HL-60/S4 (cell line): ENCODE results near the gene KRTAP5-2.
"Not testable (repeated sequence)": the region's sequence is repeated elsewhere in the genome, so short reads cannot be mapped to it uniquely, and the experiment has no call there.

Experiments
- in situ Hi-C: fragments of 300-500 bp; cut with MboI; formaldehyde crosslinking; loops from 2 replicates; pipeline ENCODE4 v1.14.3; 2022; ENCODE audit warnings: low sequenced_read_pairs

The KRTAP5-2 gene

GRCh38 chr11:1628506-1629325 lies 30.6 kb upstream of the KRTAP5-2 start:
- in situ Hi-C loops, result no loop called here

GRCh38 chr11:1625541-1625940 lies 27.4 kb upstream of the KRTAP5-2 start:
- in situ Hi-C loops, result no loop called here

- in situ Hi-C loops, result no loop called here
Measured at GRCh38 chr11:1624621-1625020, 26.5 kb upstream of the KRTAP5-2 start.

GRCh38 chr11:1623716-1624115 lies 25.6 kb upstream of the KRTAP5-2 start:
- in situ Hi-C loops, result no loop called here

- in situ Hi-C loops, result no loop called here
Measured at GRCh38 chr11:1622086-1622485, 24.0 kb upstream of the KRTAP5-2 start, which contains the start of gene KRTAP5-4. KRTAP5-4 (minus strand) TSS chr11:1622138; CDS start chr11:1622093, 45 bp downstream.

GRCh38 chr11:1619449-1619848 lies 21.4 kb upstream of the KRTAP5-2 start:
- in situ Hi-C loops, result no loop called here

GRCh38 chr11:1618231-1618630 lies 20.1 kb upstream of the KRTAP5-2 start:
- in situ Hi-C loops, result no loop called here

GRCh38 chr11:1608363-1608762 lies 10.3 kb upstream of the KRTAP5-2 start, which contains the start of gene KRTAP5-3:
KRTAP5-3 (minus strand) TSS chr11:1608463; CDS start chr11:1608385, 78 bp downstream.
- in situ Hi-C loops, result no loop called here

GRCh38 chr11:1607901-1608300 lies 9.8 kb upstream of the KRTAP5-2 start:
- in situ Hi-C loops, result not testable (repeated sequence)

GRCh38 chr11:1607156-1607845 lies 9.2 kb upstream of the KRTAP5-2 start:
- in situ Hi-C loops, result not testable (repeated sequence)

- in situ Hi-C loops, result not testable (repeated sequence)
Measured at GRCh38 chr11:1605923-1606322, 7.8 kb upstream of the KRTAP5-2 start.

GRCh38 chr11:1604711-1605110 lies 6.6 kb upstream of the KRTAP5-2 start:
- in situ Hi-C loops, result no loop called here

- in situ Hi-C loops, result no loop called here
Measured at GRCh38 chr11:1604181-1604580, 6.1 kb upstream of the KRTAP5-2 start.

- in situ Hi-C loops, result no loop called here
Measured at GRCh38 chr11:1603629-1604028, 5.5 kb upstream of the KRTAP5-2 start.

- in situ Hi-C loops, result not testable (repeated sequence)
Measured at GRCh38 chr11:1601663-1602062, 3.6 kb upstream of the KRTAP5-2 start.

- in situ Hi-C loops, result no loop called here
Measured at GRCh38 chr11:1600626-1601025, 2.5 kb upstream of the KRTAP5-2 start.

- in situ Hi-C loops, result no loop called here
Measured at GRCh38 chr11:1598816-1599215, 722 bp upstream of the KRTAP5-2 start.

- in situ Hi-C loops, result not testable (repeated sequence)
Measured at GRCh38 chr11:1598406-1598805, 312 bp upstream of the KRTAP5-2 start.

- in situ Hi-C loops, result no loop called here
Measured at GRCh38 chr11:1597331-1597993, 632 bp downstream of the KRTAP5-2 start.

GRCh38 chr11:1596576-1597121 lies 1.4 kb downstream of the KRTAP5-2 start:
- in situ Hi-C loops, result not testable (repeated sequence)

GRCh38 chr11:1595994-1596575 lies 2.0 kb downstream of the KRTAP5-2 start:
- in situ Hi-C loops, result not testable (repeated sequence)
